Thyroid gland (tissue), 4 donors: Measurements from ENCODE around the gene WDR70.

Source experiments
- POLR2A ChIP-seq, 2 donors: fragments of 450-650 bp; IDR thresholded peaks; one replicate each; pipeline ENCODE4 v1.6.1; 2017; ENCODE audit warnings: antibody characterized with exemption in 2 of 2, mild to moderate bottlenecking in 2 of 2, moderate library complexity in 1 of 2
- TF ChIP-seq, protein P1 (sequence below), 6 experiments: fragments of 200-600 bp in 3 of 6; fragments of 450-650 bp in 3 of 6; sonication (generic) in 3 of 6; IDR thresholded peaks; one replicate each; pipeline ENCODE4 v1.5.1; 2016 to 2019; ENCODE audit warnings: antibody characterized with exemption in 6 of 6, mild to moderate bottlenecking in 2 of 6, inconsistent platforms in 1 of 6, moderate library complexity in 1 of 6

DNA sequence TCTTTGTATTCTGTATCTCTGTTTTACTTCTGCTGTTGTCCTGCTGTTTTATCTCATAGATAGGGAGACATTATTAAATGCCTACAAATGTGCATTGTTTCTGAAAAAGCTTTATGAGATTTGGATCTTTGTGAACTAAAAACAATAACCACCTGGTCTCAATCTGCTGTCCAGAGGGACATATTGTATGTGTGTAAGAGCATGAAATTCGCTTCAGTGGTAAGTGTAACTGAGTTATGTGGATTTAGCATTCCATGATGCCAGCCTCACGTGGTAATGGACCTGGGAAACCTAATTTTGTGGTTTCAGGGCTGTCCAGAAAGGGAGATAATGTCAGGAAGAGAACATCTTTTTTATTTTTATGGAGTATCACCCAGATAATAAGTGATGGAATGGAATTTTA lies 341.4 kb downstream of the WDR70 start:
- TF ChIP-seq, protein P1, sequence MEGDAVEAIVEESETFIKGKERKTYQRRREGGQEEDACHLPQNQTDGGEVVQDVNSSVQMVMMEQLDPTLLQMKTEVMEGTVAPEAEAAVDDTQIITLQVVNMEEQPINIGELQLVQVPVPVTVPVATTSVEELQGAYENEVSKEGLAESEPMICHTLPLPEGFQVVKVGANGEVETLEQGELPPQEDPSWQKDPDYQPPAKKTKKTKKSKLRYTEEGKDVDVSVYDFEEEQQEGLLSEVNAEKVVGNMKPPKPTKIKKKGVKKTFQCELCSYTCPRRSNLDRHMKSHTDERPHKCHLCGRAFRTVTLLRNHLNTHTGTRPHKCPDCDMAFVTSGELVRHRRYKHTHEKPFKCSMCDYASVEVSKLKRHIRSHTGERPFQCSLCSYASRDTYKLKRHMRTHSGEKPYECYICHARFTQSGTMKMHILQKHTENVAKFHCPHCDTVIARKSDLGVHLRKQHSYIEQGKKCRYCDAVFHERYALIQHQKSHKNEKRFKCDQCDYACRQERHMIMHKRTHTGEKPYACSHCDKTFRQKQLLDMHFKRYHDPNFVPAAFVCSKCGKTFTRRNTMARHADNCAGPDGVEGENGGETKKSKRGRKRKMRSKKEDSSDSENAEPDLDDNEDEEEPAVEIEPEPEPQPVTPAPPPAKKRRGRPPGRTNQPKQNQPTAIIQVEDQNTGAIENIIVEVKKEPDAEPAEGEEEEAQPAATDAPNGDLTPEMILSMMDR (IDR thresholded peaks at IDR 0.05) = no peak
- TF ChIP-seq POLR2A (IDR thresholded peaks at IDR 0.05) = no peak
